Ishikawa (cell line): ENCODE data around the gene KIF5C.

Experiments used
- CEBPB ChIP-seq: IDR thresholded peaks from 2 replicates; pipeline ENCODE4 v1.6.1; 2012
- CREB1 ChIP-seq: IDR thresholded peaks from 2 replicates; pipeline ENCODE4 v1.6.1; 2012; ENCODE audit warnings: low read depth
- EGR1 ChIP-seq: IDR thresholded peaks from 2 replicates; pipeline ENCODE4 v1.6.1; 2012
- EP300 ChIP-seq: IDR thresholded peaks from 2 replicates; pipeline ENCODE4 v1.6.1; 2012; ENCODE audit warnings: borderline replicate concordance
- FOXM1 ChIP-seq: IDR thresholded peaks from 2 replicates; pipeline ENCODE4 v1.6.1; 2012; ENCODE audit warnings: low read depth, borderline replicate concordance
- MAX ChIP-seq: IDR thresholded peaks from 2 replicates; pipeline ENCODE4 v1.6.1; 2012
- NFIC ChIP-seq: IDR thresholded peaks from 2 replicates; pipeline ENCODE4 v1.6.1; 2012
- RAD21 ChIP-seq: IDR thresholded peaks from 2 replicates; pipeline ENCODE4 v1.6.1; 2012; ENCODE audit warnings: low read depth
- REST ChIP-seq: IDR thresholded peaks from 2 replicates; pipeline ENCODE4 v1.6.1; 2012; ENCODE audit warnings: low read depth, mild to moderate bottlenecking
- TAF1 ChIP-seq: IDR thresholded peaks from 2 replicates; pipeline ENCODE4 v1.6.1; 2012; ENCODE audit warnings: low read depth, mild to moderate bottlenecking
- TCF12 ChIP-seq: IDR thresholded peaks from 2 replicates; pipeline ENCODE4 v1.6.1; 2012; ENCODE audit warnings: low read depth
- TEAD4 ChIP-seq: IDR thresholded peaks from 2 replicates; pipeline ENCODE4 v1.6.1; 2012
- YY1 ChIP-seq: IDR thresholded peaks from 2 replicates; pipeline ENCODE4 v1.6.1; 2012; ENCODE audit warnings: low read depth
- ZBTB7A ChIP-seq: IDR thresholded peaks from 2 replicates; pipeline ENCODE4 v1.6.1; 2012; ENCODE audit warnings: low read depth
- TF ChIP-seq, protein P1 (sequence below): IDR thresholded peaks from 2 replicates; pipeline ENCODE4 v1.6.1; 2012

The KIF5C gene

GRCh38 chr2:148971547-148971946, 96.5 kb downstream of the KIF5C start:
- TF ChIP-seq EGR1 (no peak), EP300 (no peak), REST (no peak), CEBPB (no peak), FOXM1 (no peak), TCF12 (no peak), CREB1 (no peak), TEAD4 (no peak), MAX (no peak), NFIC (no peak), ZBTB7A (no peak), YY1 (no peak)
- TF ChIP-seq, protein P1, sequence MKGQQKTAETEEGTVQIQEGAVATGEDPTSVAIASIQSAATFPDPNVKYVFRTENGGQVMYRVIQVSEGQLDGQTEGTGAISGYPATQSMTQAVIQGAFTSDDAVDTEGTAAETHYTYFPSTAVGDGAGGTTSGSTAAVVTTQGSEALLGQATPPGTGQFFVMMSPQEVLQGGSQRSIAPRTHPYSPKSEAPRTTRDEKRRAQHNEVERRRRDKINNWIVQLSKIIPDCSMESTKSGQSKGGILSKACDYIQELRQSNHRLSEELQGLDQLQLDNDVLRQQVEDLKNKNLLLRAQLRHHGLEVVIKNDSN, result no peak

DNA sequence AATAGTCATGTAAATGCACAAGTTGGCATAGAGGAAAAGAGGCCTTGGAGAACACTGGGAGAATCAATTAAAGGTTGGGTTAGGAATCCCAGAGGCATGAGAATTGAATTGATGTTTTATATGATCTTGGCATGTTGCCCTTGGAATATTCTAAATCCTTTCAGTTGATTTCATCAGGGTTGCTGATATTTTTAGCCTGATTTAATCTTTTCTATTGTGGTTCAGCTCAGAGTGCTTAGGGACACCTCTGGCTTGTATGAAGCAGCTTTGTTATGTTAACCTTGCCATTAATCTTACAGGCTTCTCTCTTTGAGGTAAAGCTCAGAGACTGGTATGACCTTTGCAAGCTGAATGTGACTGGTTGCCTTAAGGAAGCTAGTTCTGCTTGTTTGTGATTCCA, 99.1 kb downstream of the KIF5C start:
- no peak for TF ChIP-seq ZBTB7A
- TF ChIP-seq, protein P1, result no peak
- no peak for TF ChIP-seq FOXM1
- no peak for TF ChIP-seq MAX
- no peak for TF ChIP-seq TCF12
- TF ChIP-seq CEBPB, result no peak
- TF ChIP-seq RAD21, result no peak
- TF ChIP-seq NFIC, result no peak
- no peak for TF ChIP-seq YY1
- TF ChIP-seq EP300, result no peak
- TF ChIP-seq CREB1, result no peak
- no peak for TF ChIP-seq TEAD4
- no peak for TF ChIP-seq REST

GRCh38 chr2:148978026-148978685, 103.1 kb downstream of the KIF5C start:
- no peak for TF ChIP-seq TEAD4
- TF ChIP-seq CREB1, result no peak
- TF ChIP-seq YY1, result no peak
- TF ChIP-seq MAX, result no peak
- TF ChIP-seq CEBPB, result no peak
- no peak for TF ChIP-seq ZBTB7A
- TF ChIP-seq EP300, result no peak
- TF ChIP-seq, protein P1, result no peak
- no peak for TF ChIP-seq TCF12
- no peak for TF ChIP-seq NFIC
- no peak for TF ChIP-seq TAF1

GRCh38 chr2:148978706-148979105, 103.7 kb downstream of the KIF5C start:
- TF ChIP-seq YY1, result no peak
- TF ChIP-seq, protein P1, result no peak
- TF ChIP-seq TCF12, result no peak
- TF ChIP-seq MAX, result no peak
- no peak for TF ChIP-seq FOXM1
- TF ChIP-seq CEBPB, result no peak
- no peak for TF ChIP-seq TAF1
- TF ChIP-seq NFIC, result no peak
- TF ChIP-seq REST, result no peak
- TF ChIP-seq RAD21, result no peak
- no peak for TF ChIP-seq CREB1
- no peak for TF ChIP-seq EP300
